ENCODE results near the gene BMERB1. TPM values are rescaled to one million over a fixed set of nuclear protein-coding genes. Genes with fewer than 3 reads are reported as not detected.
"Not testable (repeated sequence)": the region's sequence is repeated elsewhere in the genome, so short reads cannot be mapped to it uniquely, and the experiment has no call there.

The BMERB1 gene
- 100 to 1,000 TPM in 2 of 4 donors, 10 to 100 TPM in 2; 75.6 to 103 (median 92.9) TPM for total RNA-seq

- H3K9me3 ChIP-seq: no peaks in the 10 kb centered on the region
- TF ChIP-seq, protein P1, sequence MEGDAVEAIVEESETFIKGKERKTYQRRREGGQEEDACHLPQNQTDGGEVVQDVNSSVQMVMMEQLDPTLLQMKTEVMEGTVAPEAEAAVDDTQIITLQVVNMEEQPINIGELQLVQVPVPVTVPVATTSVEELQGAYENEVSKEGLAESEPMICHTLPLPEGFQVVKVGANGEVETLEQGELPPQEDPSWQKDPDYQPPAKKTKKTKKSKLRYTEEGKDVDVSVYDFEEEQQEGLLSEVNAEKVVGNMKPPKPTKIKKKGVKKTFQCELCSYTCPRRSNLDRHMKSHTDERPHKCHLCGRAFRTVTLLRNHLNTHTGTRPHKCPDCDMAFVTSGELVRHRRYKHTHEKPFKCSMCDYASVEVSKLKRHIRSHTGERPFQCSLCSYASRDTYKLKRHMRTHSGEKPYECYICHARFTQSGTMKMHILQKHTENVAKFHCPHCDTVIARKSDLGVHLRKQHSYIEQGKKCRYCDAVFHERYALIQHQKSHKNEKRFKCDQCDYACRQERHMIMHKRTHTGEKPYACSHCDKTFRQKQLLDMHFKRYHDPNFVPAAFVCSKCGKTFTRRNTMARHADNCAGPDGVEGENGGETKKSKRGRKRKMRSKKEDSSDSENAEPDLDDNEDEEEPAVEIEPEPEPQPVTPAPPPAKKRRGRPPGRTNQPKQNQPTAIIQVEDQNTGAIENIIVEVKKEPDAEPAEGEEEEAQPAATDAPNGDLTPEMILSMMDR (IDR thresholded peaks at IDR 0.05): peak in 1 of 3 experiments; percentile 24
- TF ChIP-seq POLR2AphosphoS5 (IDR thresholded peaks at IDR 0.05): peak; percentile 92 to 94
- TF ChIP-seq EP300 (IDR thresholded peaks at IDR 0.05): no peak
- TF ChIP-seq POLR2A (IDR thresholded peaks at IDR 0.05; ENCODE audit: low read depth): peak; percentile 67
- intact Hi-C loops (cut with DNase I): loop anchor here (5.0 kb wide), 1 partner anchor 118 kb away; no protein-coding TSS in a partner anchor
- no peaks in the 10 kb centered on the region for H3K36me3 ChIP-seq
- peak within 1 kb of the TSS; percentile 78 to 95 (median 91) for H3K4me3 ChIP-seq
- WGBS: 2% methylated on average over 20 of the region's 63 CpGs
- DNase-seq (ENCODE audit: extremely low spot score): no peak
- peaks cover 2 to 31% (median 23%) of the 10 kb centered on the region in 4 donors for H3K4me1 ChIP-seq
- H3K27ac ChIP-seq (replicated peaks in 1 of 4): peak within 1 kb of the TSS; percentile 83 to 91 (median 85)
- no peaks in the 10 kb centered on the region for H3K27me3 ChIP-seq
Measured at GRCh38 chr16:15434425-15435215, at the start of gene BMERB1. BMERB1 (plus strand) TSS chr16:15434588; CDS start chr16:15434654, 66 bp downstream.

GRCh38 chr16:15388060-15388459 is 46.3 kb upstream of the BMERB1 start:
- H3K4me1 ChIP-seq; intact Hi-C loops (cut with DNase I); H3K27ac ChIP-seq (replicated peaks in 1 of 4); H3K27me3 ChIP-seq; DNase-seq (ENCODE audit: extremely low spot score); H3K9me3 ChIP-seq; H3K36me3 ChIP-seq; H3K4me3 ChIP-seq: not testable (repeated sequence)
- 88% methylated on average over 6 of the region's 6 CpGs for WGBS

- intact Hi-C loops (cut with DNase I); H3K36me3 ChIP-seq; H3K4me3 ChIP-seq; H3K9me3 ChIP-seq; H3K4me1 ChIP-seq; H3K27me3 ChIP-seq; H3K27ac ChIP-seq (replicated peaks in 1 of 4): not testable (repeated sequence)
- WGBS: 89% methylated on average over 5 of the region's 5 CpGs
- peak; percentile 8 for DNase-seq (ENCODE audit: extremely low spot score)
Measured at GRCh38 chr16:15389916-15390315, 44.5 kb upstream of the BMERB1 start.

GRCh38 chr16:15393025-15393424 is 41.4 kb upstream of the BMERB1 start:
- H3K9me3 ChIP-seq; DNase-seq (ENCODE audit: extremely low spot score); H3K27ac ChIP-seq (replicated peaks in 1 of 4); intact Hi-C loops (cut with DNase I); H3K27me3 ChIP-seq; H3K36me3 ChIP-seq; H3K4me3 ChIP-seq: not testable (repeated sequence)
- WGBS: 89% methylated on average over 7 of the region's 8 CpGs
- peaks cover 0 to 17% (median 14%) of the 10 kb centered on the region in 4 donors for H3K4me1 ChIP-seq

DNA sequence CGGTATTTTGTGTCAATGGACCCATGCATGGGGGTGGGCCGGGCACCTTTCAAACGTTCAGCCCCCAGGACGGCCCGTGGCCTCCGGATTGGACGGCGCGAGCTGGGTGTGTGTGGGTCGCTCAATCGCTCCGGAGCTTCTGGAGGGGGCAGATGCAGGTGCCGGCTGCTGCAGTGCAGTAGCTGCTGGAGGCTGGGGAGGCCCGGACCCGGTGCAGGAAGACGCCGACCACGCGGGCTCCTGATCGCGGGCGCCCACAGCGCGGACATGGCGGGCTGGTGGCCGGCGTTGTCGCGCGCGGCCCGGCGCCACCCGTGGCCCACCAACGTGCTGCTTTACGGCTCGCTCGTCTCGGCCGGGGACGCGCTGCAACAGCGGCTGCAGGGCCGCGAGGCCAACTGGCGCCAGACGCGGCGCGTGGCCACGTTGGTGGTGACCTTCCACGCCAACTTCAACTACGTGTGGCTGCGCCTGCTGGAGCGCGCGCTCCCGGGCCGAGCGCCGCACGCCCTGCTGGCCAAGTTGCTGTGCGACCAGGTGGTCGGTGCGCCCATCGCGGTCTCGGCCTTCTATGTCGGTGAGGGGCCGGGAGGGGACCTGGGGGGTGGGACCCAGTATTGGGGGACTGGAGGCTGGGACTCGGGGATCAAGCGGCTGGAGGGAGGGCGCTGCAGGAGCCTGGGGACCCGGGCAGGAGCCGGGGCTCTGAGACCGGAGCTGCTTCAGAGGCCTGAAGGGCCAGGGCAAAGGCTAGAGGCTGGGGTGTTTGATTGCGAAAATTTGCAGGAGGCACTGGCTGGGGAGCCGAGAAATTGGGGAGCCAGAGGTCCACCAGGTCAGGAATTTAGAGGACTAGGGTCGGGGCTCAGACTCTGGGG is 38.5 kb upstream of the BMERB1 start, which contains the start of gene MPV17L:
MPV17L (plus strand) TSS at position 124 of the 878 bp plus-strand sequence; CDS start at position 268, 144 bp downstream.
- H3K27me3 ChIP-seq; DNase-seq (ENCODE audit: extremely low spot score); H3K9me3 ChIP-seq; intact Hi-C loops (cut with DNase I); H3K36me3 ChIP-seq: not testable (repeated sequence)
- H3K4me1 ChIP-seq: peaks cover 0 to 17% (median 14%) of the 10 kb centered on the region in 4 donors
- H3K27ac ChIP-seq (replicated peaks in 1 of 4): peak within 1 kb of the TSS; percentile 74 to 80 (median 78)
- peak within 1 kb of the TSS; percentile 53 to 77 (median 70) for H3K4me3 ChIP-seq
- peak in 1 of 2 donors; percentile 49 for TF ChIP-seq POLR2AphosphoS5 (IDR thresholded peaks at IDR 0.05)
- WGBS: 5% methylated on average over 30 of the region's 79 CpGs

GRCh38 chr16:15396509-15396829 is 37.9 kb upstream of the BMERB1 start:
- DNase-seq (ENCODE audit: extremely low spot score); intact Hi-C loops (cut with DNase I); H3K9me3 ChIP-seq; H3K36me3 ChIP-seq; H3K27me3 ChIP-seq: not testable (repeated sequence)
- H3K4me3 ChIP-seq: peak overlapping the region; percentile 53 to 77 (median 70)
- H3K4me1 ChIP-seq: peaks cover 0 to 17% (median 14%) of the 10 kb centered on the region in 4 donors
- H3K27ac ChIP-seq (replicated peaks in 1 of 4): peak overlapping the region; percentile 74 to 80 (median 78)
- WGBS: 81% methylated on average over 8 of the region's 8 CpGs

GRCh38 chr16:15396948-15397594 is 37.3 kb upstream of the BMERB1 start:
- Histone ChIP-seq H3K27me3 (no peaks in the 10 kb centered on the region), H3K4me1 (peaks cover 0 to 17% (median 14%) of the 10 kb centered on the region in 4 donors), H3K9me3 (no peaks in the 10 kb centered on the region), H3K4me3 (no peak overlapping the region), H3K36me3 (peaks cover 0 to 11% (median 0%) of the 10 kb centered on the region in 4 donors), H3K27ac (replicated peaks in 1 of 4) (peak overlapping the region in 1 of 4 donors; percentile 75)
- WGBS: 93% methylated on average over 11 of the region's 11 CpGs
- no peak for DNase-seq (ENCODE audit: extremely low spot score)
- TF ChIP-seq POLR2AphosphoS5 (IDR thresholded peaks at IDR 0.05) (no peak), EP300 (IDR thresholded peaks at IDR 0.05) (no peak), POLR2A (IDR thresholded peaks at IDR 0.05; ENCODE audit: low read depth) (no peak)
- TF ChIP-seq, protein P1 (IDR thresholded peaks at IDR 0.05): no peak
- intact Hi-C loops (cut with DNase I): no loop called here
